BJ (cell line): ENCODE results near the gene METTL3. TPM values are rescaled to one million over a fixed set of nuclear protein-coding genes. Genes with fewer than 3 reads are reported as not detected.

Experiments
- CTCF ChIA-PET: fragments of 350-600 bp; formaldehyde crosslinking; extraction: SDS; loops from one replicate; lab custom pipeline; 2021; ENCODE audit warnings: antibody characterized with exemption, inconsistent platforms; lab: Yijun Ruan, JAX
- POLR2A ChIA-PET: fragments of 300-600 bp; sonication (Branson Sonifier 250); formaldehyde crosslinking; extraction: SDS; loops from one replicate; lab custom pipeline; 2021; ENCODE audit warnings: antibody characterized with exemption; lab: Charles Lee
- DNase-seq: peaks from one replicate; pipeline ENCODE4 v3.0.0-alpha.2; 2011; ENCODE audit warnings: low read depth
- H3K27me3 ChIP-seq: 2 replicates; pipeline ENCODE4 v1.6.0; 2011; ENCODE audit warnings: low read length; ENCODE audit not compliant: control insufficient read depth, insufficient read depth
- H3K36me3 ChIP-seq: 2 replicates; pipeline ENCODE4 v1.5.1; 2011; ENCODE audit warnings: low read length; ENCODE audit not compliant: control insufficient read depth, insufficient read depth
- H3K4me3 ChIP-seq: 2 replicates; pipeline ENCODE4 v1.5.1; 2011; ENCODE audit warnings: low read depth, mild to moderate bottlenecking, control low read depth, low read length
- CTCF ChIP-seq: IDR thresholded peaks from 2 replicates; pipeline ENCODE4 v1.5.1; 2011; ENCODE audit warnings: low read depth, mild to moderate bottlenecking, control low read depth, inconsistent platforms, low read length, moderate library complexity; ENCODE audit not compliant: insufficient read depth
- polyA minus RNA-seq: library from RNA; depleted of rRNA, polyadenylated mRNA; stranded (reverse); fragments of >200 nt; gene quantifications from 2 replicates; pipeline ENCODE4 v1.2.3, GENCODE V29; 2011; rRNA and poly(A)+ RNA removed
- polyA plus RNA-seq: library from polyadenylated mRNA; depleted of rRNA; stranded (reverse); fragments of >200 nt; gene quantifications from 2 replicates; pipeline ENCODE4 v1.2.3, GENCODE V29; 2011; rRNA removed

Gene METTL3
- polyA plus RNA-seq (52.3 and 63.3 TPM in 2 replicates), polyA minus RNA-seq (43.9 and 77.6 TPM in 2 replicates)

GRCh38 chr14:21510735-21511657, at the start of gene METTL3:
Gene METTL3, minus strand, starts transcription at chr14:21511340. Its CDS starts 117 bp downstream, at chr14:21511223.
- CTCF ChIA-PET: interaction anchor here (1.0 to 2.8 kb wide), 7 partner anchors 10 to 50 kb away, joined by 3 to 19 read pairs (median 5); partner anchors contain the start of gene RAB2B
- peaks cover 2% of the 10 kb centered on the region; the same call in 1 of the 2 replicates for H3K36me3 ChIP-seq
- H3K27me3 ChIP-seq: 0 out of 2 replicates have a peak, but pooled peaks cover 1% of the 10 kb centered on the region
- POLR2A ChIA-PET: interaction anchor here (0.6 to 1.4 kb wide), 2 partner anchors 11 to 56 kb away, joined by 4 to 5 read pairs; no protein-coding TSS in a partner anchor
- DNase-seq: peak; percentile 95
- H3K4me3 ChIP-seq: peak within 1 kb of the TSS; percentile 87
- TF ChIP-seq CTCF: no peak

- Histone ChIP-seq H3K36me3 (no peaks in the 10 kb centered on the region), H3K4me3 (no peak overlapping the region), H3K27me3 (no peaks in the 10 kb centered on the region)
- TF ChIP-seq CTCF: no peak
- ChIA-PET POLR2A (no interaction called here), CTCF (interaction anchor here (1.0 to 3.2 kb wide), 3 partner anchors 10 to 60 kb away, joined by 3 to 19 read pairs (median 3); no protein-coding TSS in a partner anchor)
- no peak for DNase-seq
Measured at GRCh38 chr14:21558703-21559170, 47.6 kb upstream of the METTL3 start.

GRCh38 chr14:21557084-21557901, 46.2 kb upstream of the METTL3 start:
- DNase-seq: peak; percentile 91
- Histone ChIP-seq H3K36me3 (no peaks in the 10 kb centered on the region), H3K27me3 (no peaks in the 10 kb centered on the region), H3K4me3 (no peak overlapping the region)
- ChIA-PET CTCF (interaction anchor here (0.6 to 3.2 kb wide), 10 partner anchors 8 to 102 kb away, joined by 3 to 19 read pairs (median 3); partner anchors contain the start of gene METTL3), POLR2A (no interaction called here)
- peak; percentile 59 for TF ChIP-seq CTCF

- DNase-seq: no peak
- H3K4me3 ChIP-seq: no peak overlapping the region
- POLR2A ChIA-PET: no interaction called here
- H3K36me3 ChIP-seq: no peaks in the 10 kb centered on the region
- no peaks in the 10 kb centered on the region for H3K27me3 ChIP-seq
- CTCF ChIA-PET: interaction anchor here (0.7 to 3.2 kb wide), 7 partner anchors 19 to 80 kb away, joined by 3 to 19 read pairs (median 4); partner anchors contain the start of gene METTL3
- TF ChIP-seq CTCF: no peak
Measured at GRCh38 chr14:21556378-21557083, 45.4 kb upstream of the METTL3 start.
